GM21360 (cell line): ENCODE results near the gene SPACA6.
A peak's percentile ranks its signal among the peaks of the same experiment; 100 is the strongest.

Experiments
- ATAC-seq: cut with Tn5 transposase; IDR thresholded peaks from one replicate; pipeline ENCODE4 v1.9.1; 2021; ENCODE audit warnings: mild to moderate bottlenecking, moderate library complexity; ENCODE audit not compliant: unreplicated experiment

The SPACA6 gene

GRCh38 chr19:51703575-51704515 is 10.7 kb downstream of the SPACA6 start:
- ATAC-seq, result peak; percentile 64

- ATAC-seq, result no peak
Observed at GRCh38 chr19:51704626-51705025, 11.5 kb downstream of the SPACA6 start.

- ATAC-seq, result no peak
Observed at GRCh38 chr19:51706296-51706695, 13.2 kb downstream of the SPACA6 start.

- no peak for ATAC-seq
Observed at GRCh38 chr19:51706885-51707284, 13.8 kb downstream of the SPACA6 start.

GRCh38 chr19:51708811-51709210 is 15.7 kb downstream of the SPACA6 start:
- no peak for ATAC-seq

- ATAC-seq, result no peak
Observed at GRCh38 chr19:51709575-51709974, 16.4 kb downstream of the SPACA6 start.

GRCh38 chr19:51710163-51710562 is 17.0 kb downstream of the SPACA6 start:
- ATAC-seq, result no peak

- no peak for ATAC-seq
Observed at GRCh38 chr19:51711702-51712101, 18.6 kb downstream of the SPACA6 start.

GRCh38 chr19:51712461-51713081 is 19.4 kb downstream of the SPACA6 start:
- ATAC-seq, result no peak

- ATAC-seq, result no peak
Observed at GRCh38 chr19:51713319-51714285, 20.5 kb downstream of the SPACA6 start.

GRCh38 chr19:51714848-51715247 is 21.7 kb downstream of the SPACA6 start:
- ATAC-seq, result no peak

- no peak for ATAC-seq
Observed at GRCh38 chr19:51715850-51716249, 22.7 kb downstream of the SPACA6 start.

- no peak for ATAC-seq
Observed at GRCh38 chr19:51716925-51717324, 23.8 kb downstream of the SPACA6 start.

- ATAC-seq, result no peak
Observed at GRCh38 chr19:51719251-51719988, 26.3 kb downstream of the SPACA6 start.

- no peak for ATAC-seq
Observed at GRCh38 chr19:51721905-51722304, 28.8 kb downstream of the SPACA6 start.

- ATAC-seq, result no peak
Observed at GRCh38 chr19:51722492-51722891, 29.4 kb downstream of the SPACA6 start.

GRCh38 chr19:51724543-51724942 is 31.4 kb downstream of the SPACA6 start:
- ATAC-seq, result no peak

GRCh38 chr19:51726049-51726448 is 32.9 kb downstream of the SPACA6 start:
- ATAC-seq, result no peak

GRCh38 chr19:51727349-51727880 is 34.3 kb downstream of the SPACA6 start:
- ATAC-seq, result no peak

GRCh38 chr19:51729781-51730180 is 36.7 kb downstream of the SPACA6 start:
- no peak for ATAC-seq
